Neural progenitor cell (in vitro differentiated cells): ENCODE data around the gene FGF22.

Experiments used
- CTCF ChIP-seq: fragments of 200-600 bp; sonication (generic); IDR thresholded peaks from 2 replicates; pipeline ENCODE4 v1.5.1; 2017; ENCODE audit warnings: antibody characterized with exemption, mild to moderate bottlenecking
- EZH2 ChIP-seq: fragments of 200-600 bp; sonication (generic); IDR thresholded peaks from 2 replicates; pipeline ENCODE4 v1.6.1; 2017; ENCODE audit warnings: antibody characterized with exemption, mild to moderate bottlenecking, moderate library complexity

- TF ChIP-seq CTCF (no peak), EZH2 (no peak)
These were observed 14.4 kb upstream of the FGF22 start for GRCh38 chr19:625257-625656.
